Dedifferentiated amniotic fluid mesenchymal stem cell (primary cell): ENCODE data around the gene KCTD14.
"Not testable (repeated sequence)": the region's sequence is repeated elsewhere in the genome, so short reads cannot be mapped to it uniquely, and the experiment has no call there.

ENCODE experiments used
- DNase-seq: peaks from one replicate; pipeline ENCODE4 v3.0.0-alpha.2; 2016; ENCODE audit errors: extremely low spot score

KCTD14 gene, protein sequence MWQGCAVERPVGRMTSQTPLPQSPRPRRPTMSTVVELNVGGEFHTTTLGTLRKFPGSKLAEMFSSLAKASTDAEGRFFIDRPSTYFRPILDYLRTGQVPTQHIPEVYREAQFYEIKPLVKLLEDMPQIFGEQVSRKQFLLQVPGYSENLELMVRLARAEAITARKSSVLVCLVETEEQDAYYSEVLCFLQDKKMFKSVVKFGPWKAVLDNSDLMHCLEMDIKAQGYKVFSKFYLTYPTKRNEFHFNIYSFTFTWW

DNA sequence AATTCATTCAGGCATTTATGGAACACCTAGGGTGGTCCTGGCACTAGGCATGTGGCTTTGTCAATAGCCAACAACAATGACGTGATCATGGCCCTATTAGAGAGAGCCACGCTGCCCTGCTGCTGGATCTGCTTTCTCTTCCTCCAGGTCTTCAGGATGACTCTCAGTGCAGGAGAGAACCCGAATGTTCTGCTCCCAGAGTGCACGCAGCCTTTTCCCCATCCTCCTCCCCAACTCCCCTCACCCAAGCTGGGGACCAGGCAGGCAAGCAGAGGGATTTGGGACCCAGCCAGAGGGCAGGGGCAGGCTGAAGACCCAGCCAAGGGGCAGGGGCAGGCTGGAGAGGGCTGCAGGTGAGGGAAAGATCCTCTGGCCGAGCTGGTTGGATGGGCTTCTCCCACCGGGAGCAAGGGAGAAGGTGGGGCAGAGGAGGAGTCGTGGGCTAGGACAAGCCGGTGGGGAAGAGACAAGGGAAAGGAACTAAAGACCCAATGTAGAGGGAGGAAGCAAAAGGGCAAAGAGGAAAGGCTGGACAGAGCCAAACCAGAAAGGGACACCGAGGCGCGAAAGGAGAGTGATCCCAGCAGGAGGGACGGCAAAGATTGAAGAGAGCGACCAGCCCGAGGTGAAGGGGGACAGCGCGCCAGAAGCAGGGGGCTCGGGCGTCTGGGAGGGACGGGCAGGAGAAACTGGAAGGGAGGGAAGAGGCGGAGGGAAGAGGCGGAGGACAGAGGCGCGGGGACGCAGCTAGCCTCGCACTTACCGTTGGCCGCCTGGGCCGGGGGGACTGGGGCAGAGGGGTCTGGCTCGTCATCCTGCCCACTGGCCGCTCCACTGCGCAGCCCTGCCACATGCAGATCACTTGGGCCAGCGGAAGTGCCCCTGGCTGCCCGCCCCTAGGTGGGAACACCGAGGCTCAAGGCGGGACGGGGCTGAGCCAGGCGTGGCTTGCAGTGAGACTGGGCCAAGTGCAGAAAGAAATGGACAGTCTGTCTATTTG is at the start of gene KCTD14:
Gene KCTD14, minus strand, starts transcription at position 880 of the 1,000 bp plus-strand sequence. Its CDS starts 27 bp downstream, at position 853.
- no peak for DNase-seq

DNA sequence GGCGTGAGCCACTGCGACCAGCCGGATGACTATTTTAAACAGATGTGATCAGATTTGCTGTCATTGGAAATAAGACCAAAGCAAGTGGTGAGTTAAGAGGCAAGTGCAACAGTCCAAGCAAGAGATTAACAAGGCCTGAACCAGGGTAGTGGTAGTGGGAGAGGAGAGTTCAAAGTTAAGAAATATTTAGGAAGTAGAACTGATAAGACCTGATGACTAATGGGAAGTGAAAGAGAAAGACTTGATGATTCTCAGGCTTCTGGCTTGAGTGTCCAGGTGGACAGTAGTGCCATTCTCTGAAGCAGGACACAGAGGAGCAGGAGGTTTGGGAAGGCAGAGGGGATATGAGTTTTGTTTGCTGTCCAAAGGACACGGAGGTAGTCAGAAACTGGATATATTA is 49.4 kb upstream of the KCTD14 start:
- no peak for DNase-seq

DNA sequence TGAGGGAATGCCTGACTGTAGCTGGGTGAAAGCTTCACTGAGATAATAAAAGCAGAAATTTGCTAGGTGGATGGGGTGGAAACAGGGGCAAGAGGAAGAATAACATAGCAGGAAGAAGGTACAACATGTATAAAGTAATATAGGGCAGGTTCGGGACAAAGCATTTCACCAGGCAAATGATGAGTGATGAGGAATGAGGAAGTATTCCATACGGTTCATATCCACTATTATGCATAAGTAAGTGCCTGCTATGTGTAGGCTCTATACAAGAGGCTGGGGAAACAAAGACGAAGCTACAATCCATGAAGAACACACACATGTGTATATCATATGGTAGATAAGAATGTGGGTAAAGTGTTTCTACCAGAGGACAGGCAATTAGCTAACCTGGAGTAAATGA is 48.6 kb upstream of the KCTD14 start:
- DNase-seq: no peak

DNA sequence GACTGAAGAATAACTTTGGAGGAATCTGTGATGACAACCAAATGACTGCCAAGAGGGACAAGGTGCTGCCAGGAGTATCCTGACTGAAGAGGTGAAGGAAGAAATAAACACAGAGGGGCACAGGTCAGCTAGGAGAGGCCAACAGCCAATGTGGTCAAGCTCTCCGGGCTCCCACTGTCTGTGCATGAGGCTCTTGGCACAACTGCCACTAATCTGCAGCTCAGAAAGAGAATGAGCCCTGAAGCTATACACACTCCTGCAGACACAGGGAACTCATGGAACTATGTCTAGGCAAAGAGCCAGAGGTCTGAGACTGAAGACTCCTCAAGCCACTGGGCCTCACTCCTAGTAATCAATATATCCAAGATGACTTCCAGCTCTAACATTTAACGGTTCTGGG is 47.5 kb upstream of the KCTD14 start:
- DNase-seq: no peak

DNA sequence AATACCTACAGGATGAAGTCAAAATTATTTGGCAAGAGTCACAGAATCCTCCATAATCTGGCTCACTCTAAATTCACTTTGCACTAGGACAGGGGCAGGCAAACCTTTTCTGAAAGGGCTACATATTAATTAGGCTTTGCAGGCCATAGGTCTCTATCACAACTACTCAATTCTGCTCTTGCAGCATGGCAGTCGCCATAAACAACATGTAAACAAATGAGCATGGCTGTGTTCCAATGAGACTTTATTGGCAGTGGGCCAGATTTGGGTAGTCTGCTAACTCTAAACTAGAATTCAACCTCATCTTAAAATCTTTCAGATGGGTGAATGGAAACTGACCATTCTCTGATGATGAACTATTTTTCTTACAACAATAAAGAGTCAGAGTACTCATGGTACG is 46.4 kb upstream of the KCTD14 start:
- no peak for DNase-seq

DNA sequence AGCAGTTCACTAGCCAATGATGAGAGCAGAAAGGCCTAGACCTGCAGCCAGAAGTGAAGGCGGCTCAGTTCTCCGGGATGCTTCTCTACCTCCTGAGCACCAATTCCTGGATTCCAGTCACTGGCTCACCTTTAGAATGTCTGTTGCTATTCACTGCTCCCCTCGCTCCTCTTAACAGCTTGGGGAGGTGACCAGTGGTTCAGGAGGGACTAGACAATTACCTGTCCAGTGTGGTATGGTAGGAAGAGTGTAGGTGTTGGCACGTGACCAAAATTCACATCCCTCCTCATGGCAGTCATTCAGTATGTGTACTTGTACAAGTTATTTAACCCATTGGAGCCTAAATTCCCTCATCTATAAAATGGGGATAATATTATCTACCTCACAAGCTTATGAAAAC is 44.6 kb upstream of the KCTD14 start:
- DNase-seq: no peak

DNA sequence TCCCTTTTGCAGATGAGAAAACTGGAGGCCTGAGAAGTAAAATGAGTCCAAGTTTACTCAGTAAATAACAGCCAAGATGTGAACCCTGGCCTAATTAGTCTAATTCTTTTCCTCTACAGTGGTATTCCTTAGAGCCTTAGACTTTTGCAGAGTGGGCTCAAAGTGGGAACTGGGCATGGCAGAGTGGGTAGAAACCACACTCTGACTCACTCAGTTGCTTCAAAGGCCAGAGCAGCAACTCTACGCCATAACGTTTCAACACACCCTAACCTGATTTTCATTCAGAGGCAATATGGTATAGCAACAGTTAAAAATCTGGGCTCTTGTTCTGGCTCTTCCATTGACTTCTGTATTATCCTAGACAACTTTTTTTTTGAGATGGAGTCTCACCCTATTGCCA is 43.4 kb upstream of the KCTD14 start:
- DNase-seq: no peak

DNA sequence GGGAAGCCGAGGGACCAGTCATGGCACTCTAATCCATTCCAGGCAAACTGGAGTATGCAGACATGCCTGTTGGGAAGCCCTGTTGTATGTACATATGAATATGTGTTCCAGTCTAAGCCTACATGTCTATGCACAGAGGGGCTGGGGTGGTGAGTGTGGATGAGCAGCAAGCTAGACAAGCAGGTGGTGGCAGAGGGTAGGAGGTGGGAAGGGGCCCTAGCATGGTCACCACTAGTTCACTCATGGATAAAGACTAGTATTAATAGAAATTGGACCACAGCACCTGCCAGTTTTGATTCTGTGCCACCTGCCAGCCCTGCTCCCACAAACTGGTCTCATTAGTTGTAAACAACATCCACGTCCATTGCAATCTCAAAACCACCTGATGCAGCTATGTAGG is 42.1 kb upstream of the KCTD14 start:
- DNase-seq: no peak

DNA sequence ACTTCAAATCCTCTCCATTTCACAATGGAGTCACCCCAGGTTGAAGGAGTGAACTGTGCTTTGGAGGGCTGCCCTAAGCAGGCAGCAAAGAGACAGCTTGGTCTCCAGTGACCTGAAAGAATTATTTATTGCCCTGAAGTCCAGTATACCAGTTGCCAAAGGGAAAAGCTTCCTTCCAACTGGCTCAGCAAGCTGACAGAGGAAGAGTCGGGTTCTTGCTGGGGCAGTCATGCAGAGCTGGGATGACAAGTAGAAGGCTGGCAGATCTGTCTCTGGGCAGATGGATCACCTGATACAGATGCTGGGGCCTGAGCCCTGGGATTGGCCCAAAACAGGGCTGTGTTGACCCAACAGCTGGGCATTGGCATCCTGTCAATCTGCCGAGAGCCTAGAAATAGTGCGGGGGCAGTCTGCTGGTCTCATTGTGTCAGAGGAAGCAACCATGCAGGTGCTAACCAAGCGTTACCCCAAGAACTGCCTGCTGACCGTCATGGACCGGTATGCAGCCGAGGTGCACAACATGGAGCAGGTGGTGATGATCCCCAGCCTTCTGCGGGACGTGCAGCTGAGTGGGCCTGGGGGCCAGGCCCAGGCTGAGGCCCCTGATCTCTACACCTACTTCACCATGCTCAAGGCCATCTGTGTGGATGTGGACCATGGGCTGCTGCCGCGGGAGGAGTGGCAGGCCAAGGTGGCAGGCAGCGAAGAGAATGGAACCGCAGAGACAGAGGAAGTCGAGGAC is 40.5 kb upstream of the KCTD14 start, which contains the start of gene THRSP:
Gene THRSP, plus strand, starts transcription at position 422 of the 742 bp plus-strand sequence. Its CDS starts 21 bp downstream, at position 443.
- no peak for DNase-seq

DNA sequence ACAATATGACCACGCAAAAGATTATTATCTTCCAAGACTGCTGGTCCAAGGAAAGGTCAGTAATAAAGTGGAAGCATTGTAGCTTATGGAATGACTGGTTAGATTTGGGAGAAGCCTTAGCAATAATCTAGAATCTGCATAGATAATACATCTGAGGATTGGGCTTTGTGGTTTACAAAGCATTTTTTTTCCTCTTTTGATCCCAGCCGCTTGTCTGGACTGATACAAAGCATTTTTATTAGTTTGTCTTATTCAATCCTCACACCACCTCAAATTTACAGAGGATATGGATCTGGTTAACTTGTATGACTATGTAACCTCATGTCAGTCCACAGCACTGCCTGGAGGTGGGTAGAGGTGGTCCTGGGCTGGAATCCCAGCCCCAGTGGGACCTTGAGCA is 39.6 kb upstream of the KCTD14 start:
- no peak for DNase-seq

DNA sequence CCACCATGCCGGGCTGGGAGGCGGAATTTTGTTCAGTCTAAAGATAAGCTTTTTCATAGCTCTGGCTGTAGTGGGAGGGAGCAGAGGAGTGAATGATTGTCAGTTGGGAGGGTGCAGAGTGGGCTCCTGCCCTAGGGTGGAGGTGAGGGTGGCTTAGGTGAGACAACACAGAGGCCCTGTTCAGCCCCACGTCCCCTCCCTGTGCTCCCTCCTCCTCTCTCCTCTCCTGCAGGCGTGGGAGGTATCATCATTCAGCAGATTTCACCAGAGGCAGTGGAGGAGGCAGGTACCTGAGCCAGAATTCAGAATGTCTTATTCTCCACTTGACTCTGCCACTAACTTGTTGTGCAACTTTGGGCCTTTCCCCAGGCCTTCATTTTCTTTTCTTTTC is 38.8 kb upstream of the KCTD14 start:
- no peak for DNase-seq

DNA sequence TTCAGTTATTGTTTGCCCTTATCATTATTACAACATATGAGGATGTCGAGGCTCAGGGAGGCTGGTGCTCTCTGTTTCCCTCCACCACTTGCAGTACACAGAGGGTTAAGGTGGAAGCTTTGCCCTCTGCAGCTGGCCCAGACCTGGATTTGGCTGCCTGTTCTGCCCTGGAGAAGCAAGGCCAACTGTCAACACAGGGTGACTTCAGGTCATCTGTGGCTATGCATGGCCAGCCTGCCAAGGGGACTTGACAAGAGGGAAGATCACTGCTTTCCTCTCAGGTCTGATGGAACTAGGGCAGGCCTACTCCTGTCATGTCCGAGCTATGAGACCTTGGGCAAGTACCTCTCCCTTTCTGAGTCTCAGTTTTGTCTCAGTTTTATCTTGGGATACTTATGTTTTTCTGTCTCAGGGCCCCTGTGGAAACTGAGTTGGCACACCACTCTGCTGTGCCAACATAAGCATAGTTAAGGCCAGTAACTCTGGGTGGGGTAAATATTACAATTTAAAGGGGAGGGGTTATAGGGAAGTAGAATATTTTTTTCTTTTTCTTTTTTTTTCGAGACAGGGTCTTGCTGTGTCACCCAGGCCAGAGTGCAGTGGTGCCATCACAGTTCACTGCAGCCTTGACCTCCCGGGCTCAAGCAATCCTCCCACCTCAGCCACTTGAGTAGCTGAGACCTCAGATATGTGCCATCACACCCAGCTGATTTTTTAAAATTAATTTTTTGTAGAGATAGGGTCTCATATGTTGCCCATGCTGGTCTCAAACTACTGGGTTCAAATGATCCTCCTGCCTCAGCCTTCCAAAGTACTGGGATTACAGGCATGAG is 38.2 kb upstream of the KCTD14 start:
- no peak for DNase-seq

DNA sequence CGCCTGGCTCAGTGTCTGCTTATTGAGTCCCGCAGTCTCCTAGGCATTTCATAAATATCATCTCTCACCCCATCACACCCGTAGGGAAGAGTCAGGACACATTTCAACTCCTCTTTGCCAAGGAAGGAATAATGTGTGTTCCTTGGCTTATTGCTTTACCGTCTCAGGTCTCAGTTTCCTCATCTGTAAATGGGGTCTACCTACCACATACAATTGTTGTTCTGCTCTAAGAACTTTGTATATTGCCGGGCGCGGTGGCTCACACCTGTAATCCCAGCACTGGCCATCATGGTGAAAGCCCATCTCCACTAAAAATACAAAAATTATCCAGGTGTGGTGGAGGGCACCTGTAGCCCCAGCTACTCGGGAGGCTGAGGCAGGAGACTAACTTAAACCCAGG is 37.5 kb upstream of the KCTD14 start:
- no peak for DNase-seq

DNA sequence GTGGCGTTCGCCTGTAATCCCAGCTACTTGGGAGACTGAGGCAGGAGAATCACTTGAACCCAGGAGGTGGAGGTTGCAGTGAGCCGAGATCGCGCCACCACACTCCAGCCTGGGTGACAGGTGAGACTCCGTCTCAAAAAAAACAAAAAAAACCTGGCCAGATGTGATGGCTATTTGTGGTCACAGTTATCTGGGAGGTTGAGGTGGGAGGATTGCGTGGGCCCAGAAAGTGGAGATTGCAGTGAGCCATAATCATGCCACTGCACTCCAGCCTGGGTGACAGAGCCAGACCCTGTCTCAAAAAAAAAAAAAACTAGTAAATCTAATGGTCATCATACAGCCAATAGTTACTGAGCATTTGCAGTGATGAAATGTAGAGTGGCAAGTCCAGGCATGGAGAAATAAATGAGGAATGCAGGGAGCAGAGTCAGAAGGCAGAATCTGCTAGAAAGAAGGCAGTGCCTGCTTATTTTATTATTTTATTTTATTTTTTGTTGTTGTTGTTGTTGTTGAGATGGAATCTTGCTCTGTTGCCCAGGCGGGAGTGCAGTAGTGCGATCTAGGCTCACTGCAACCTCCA is 36.8 kb upstream of the KCTD14 start:
- DNase-seq: not testable (repeated sequence)

DNA sequence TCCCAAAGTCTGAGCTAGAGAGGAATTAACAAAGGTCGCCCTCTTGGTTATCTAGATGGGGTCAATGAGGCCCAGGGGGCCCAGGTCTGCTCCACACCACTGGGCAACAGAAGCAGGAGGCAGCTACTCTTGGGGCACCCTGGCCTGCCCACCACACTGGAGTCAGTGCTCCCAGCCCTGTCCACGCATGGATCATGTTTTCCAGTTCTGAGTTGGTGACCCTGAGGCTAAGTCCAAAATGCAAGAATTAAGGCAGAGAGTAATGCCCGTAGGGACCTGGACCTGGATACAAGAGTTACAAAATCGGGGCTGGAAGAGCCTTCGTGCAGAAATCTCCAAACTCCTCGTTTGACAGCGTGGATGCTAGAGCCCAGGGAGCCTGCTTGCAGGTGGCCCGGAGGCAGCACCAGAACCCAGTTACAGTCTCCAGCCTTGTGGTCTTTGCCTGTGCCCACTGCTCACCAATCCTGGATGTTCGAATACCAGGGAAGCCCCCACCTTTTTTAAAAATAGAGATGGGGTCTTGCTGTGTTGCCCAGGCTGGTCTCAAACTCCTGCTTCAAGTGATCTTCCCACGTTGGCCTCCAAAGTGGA is 34.5 kb upstream of the KCTD14 start:
- DNase-seq: no peak

DNA sequence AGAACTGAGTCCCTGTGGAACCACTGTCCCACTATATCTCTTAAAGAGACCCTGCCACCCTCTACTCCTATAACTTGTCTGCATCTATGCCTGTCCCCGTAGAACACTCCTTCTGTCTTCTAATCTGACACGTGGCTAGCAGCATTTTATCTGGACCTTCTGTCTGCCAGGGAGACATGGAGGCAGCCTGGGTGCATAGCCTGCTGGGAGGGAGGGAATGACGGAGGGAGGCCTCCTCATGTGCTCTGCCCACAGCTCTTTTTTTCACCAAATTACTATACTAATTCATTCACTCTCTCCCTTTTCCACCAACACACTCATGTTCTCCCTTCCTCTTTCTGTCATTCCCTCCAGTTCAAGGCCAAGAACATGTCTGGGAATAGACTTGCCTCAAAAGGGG is 33.0 kb upstream of the KCTD14 start:
- DNase-seq: no peak

DNA sequence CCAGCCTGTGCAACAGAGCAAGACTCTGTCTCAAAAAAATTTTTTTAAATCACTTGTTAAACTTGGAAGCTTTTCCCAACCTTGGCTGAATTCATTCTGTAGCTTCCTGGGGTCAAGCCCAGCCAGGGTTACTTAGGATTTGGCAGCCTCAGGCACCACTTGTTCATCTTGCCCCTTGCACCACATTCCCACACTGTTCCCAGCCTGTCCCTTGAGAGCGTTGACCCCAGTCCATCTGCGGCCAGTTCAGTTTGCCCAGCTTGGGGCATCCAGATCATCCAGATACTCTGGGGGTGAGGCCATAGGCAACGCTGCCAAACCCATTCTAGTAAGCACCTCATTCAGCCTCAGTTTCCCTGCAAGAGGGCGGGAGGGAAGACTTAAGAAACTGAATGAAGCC is 31.9 kb upstream of the KCTD14 start:
- no peak for DNase-seq

DNA sequence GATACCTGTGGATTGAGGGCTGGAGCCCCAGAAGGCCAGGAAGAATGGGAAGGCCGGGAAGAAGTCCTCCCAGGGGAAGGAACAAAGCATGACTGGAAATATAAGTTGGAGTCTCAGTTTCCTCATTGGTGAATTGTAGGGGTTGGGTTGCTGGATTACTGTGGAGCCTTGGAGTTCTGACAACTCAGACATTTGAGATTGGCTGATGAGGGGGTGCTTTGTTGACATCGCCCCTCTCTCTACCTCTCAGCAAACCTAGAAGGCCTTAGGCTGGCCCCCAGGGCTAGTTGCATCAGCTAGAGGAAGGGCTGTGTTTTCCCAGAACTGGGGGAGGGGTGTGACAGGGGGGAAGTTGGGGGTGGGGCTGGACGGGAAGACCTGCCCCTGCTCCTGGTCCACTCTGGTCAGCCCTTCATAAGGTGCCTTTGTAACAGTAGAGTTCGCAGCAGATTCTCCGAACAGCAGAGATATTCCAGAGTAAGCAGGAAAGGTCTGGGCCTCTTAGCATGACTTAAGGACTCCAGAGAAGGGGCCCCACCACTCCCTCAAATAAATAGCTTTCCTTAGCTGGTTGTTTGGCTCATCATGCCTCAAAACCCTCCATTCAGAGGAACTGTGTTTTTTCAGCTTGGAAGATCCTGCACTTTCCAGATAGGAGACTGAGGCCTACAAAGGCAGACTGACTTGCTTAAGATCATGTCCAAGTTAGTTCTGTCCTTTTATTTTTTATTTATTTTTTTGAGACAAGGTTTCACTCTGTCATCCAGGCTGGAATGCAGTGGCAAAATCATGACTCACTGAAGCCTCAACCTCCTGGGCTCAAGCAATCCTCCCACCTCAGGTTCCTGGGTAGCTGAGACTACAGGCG is 28.1 kb upstream of the KCTD14 start:
- DNase-seq: no peak

DNA sequence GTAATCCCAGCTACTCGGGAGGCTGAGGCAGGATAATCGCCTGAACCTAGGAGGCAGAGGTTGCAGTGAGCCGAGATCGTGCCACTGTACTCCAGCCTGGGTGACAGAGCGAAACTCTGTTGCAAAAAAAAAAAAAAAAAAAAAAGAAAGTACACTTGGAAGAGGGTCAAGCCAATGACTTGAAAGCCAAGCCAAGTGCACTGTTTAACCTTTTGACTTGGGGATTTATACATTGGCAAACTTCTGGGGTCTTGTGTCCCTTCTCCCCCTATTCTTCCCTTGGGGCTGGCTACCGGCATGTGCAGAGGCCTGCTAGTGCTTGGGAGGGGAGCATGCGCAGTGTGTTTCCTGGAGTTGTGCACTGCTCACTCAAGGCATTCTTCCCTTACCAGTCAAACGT is 26.3 kb upstream of the KCTD14 start:
- no peak for DNase-seq

DNA sequence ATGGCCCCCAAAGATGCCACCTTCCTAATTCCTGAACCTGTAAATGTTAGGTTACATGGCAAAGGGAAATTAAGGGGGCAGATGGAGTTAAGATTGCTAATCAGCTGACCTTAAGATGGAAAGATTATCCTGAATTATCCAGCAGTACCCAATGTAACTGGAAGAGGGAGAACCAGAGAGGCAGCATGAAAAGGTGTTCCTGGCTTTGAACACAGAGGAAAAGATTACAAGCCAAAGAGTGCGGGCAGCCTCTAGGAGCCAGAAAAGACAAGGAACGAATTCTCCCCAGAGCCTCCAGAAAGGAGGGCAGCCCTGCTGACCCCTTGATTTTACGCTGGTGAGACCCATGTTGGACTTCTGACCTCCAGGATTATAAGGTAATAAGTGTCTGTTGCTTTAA is 25.5 kb upstream of the KCTD14 start:
- DNase-seq: no peak
